Measurements from ENCODE around the gene SLC25A23.
"Not testable (repeated sequence)": the region's sequence is repeated elsewhere in the genome, so short reads cannot be mapped to it uniquely, and the experiment has no call there.

The SLC25A23 gene

GRCh38 chr19:6453951-6454565 lies 5.5 kb downstream of the SLC25A23 start:
- DNase-seq = no peak

DNA sequence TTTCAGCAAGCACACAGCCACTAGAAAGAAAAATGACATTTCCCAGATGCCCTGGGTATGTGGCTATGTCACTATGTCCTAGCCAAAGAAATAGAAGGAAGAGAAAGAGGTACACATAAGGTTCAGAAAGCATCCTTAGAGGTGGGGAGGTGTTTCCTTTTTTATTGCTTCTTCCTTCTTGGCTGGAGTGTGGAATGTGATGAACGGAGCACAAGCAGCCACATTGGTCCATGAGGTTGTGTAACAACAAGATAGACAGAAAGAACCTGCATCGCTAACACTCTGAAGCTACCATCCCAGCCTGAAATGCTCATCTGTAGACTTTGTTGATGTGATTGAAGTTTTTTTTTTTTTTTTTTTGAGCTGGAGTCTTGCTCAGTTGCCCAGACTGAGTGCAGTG lies 6.7 kb downstream of the SLC25A23 start:
- DNase-seq = no peak

DNA sequence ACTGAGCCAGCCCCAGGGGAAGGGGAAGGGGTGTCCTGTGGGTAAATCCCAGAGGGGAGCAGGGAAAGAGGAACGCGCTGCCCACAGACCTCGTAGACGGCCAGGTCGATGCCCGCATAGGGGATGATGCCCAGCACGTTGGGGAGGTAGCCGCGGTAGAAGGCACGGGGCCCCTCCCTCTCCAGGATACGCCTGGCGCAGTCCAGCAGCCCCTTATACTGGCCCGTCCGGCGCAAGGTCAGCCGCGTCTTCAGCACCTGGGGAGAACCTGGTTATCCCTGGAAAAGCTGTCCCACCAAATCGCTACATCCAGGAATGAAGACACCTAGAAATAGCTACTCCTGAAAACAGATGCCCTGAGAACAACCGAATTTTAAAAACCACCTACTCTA lies 7.4 kb downstream of the SLC25A23 start:
- no peak for DNase-seq

GRCh38 chr19:6451583-6452222 lies 7.9 kb downstream of the SLC25A23 start:
- no peak for DNase-seq

DNA sequence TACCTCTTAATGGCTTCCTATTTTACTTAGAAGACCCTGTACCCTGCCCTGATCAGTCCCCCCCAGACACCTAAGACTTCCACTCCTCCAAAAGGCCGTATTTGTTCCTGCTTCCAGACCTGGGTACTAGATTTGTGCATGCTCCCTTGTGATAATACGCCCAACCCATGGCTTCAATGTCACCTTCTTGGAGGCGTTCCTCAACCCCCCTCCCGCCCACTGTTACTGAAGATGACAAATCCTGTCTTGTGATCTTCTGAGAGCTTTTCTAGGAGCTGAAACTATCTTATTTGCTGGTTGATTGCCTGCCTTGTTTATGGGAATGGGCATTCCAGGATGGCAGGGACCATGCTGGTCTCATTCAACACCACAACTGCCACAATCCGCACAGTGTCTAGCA lies 9.4 kb downstream of the SLC25A23 start:
- peak; percentile 5 for DNase-seq

- no peak for DNase-seq
Observed at GRCh38 chr19:6448045-6448444, 11.5 kb downstream of the SLC25A23 start.

GRCh38 chr19:6446452-6446851 lies 13.1 kb downstream of the SLC25A23 start:
- no peak for DNase-seq

DNA sequence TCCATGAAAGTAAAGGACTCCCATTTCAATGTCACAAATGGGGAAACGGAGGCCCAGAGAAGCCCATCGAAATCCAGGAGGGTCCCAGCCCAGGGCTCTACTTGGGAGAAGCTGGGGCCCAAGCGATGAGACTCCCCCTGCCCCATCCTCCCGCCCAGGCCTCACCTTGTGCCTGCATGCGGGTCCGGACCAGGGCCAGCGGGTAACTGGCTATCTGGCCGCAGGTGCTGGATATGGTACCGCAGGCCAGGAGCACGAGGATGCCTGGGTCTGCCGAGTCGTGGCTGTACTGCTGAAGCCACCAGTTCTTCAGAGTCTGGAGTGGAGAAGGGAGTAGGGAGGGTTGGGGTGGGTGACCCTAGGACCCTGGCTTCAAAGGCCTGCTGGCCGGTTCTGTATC lies 15.6 kb downstream of the SLC25A23 start:
- DNase-seq = no peak

DNA sequence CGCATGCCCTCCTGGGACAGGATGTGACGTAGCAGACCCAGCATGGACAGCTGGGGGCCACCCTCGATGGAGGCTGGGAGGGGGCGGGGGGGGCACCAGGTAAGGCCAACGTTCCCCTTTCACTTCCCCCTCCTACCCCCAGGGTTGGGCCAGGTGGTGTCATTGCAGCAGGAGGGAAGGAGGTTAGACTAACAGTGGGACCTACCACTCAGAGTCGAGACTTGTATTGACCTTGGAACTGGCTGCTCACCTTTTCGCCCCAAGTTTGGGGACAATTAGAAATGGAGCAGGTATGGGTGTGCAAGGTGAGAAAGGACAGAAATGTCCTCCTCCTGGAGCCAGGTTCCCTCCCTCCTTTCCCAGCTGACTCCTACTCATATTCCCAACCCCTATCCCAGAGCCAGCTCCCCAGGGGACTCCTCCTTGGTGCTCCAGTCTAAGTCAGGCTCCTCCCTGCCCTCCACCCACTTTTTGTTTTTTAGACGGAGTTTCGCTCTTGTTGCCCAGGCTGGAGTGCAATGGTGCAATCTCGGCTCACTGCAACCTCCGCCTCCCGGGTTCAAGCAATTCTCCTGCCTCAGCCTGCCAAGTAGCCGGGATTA lies 17.4 kb downstream of the SLC25A23 start:
- DNase-seq = no peak

DNA sequence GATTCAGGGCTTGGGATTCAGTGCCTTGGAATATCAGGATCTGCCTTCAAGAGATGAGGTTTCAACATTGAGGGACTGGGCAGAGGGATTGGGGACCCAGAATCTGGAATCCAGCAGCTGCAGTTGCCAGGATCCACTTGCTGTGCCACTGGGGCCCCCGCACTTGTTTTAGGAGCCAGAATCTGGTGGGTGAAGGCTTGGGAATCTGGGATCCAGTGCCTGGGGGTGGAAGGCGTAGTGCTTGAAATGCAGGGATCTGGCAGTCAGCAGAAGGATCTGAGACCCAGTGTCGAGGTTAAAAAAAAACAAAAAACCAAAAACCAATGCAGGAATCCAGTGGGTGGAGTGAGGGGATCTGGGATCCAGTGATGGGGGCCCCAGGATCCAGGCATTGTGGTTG lies 18.7 kb downstream of the SLC25A23 start:
- DNase-seq = no peak

DNA sequence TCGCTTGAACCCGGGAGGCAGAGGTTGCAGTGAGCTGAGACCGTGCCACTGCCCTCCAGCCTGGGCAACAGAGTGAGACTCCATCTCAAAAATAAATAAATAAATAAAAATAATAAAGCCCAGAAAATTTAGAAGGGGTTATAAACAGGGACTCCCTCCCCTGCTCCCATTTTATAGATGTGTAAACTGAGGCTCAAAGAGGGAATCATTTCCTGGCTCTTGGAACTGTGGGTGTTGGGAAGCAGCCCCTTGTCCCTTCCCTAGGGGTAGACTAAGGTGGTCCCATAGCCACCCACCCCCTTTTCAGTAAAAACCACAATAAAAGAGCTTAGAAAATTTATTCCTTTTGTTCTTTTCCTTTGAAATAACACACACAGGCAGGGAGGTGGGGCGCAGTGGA lies 19.8 kb downstream of the SLC25A23 start:
- DNase-seq = no peak

GRCh38 chr19:6433663-6434062 lies 25.9 kb downstream of the SLC25A23 start, which contains the start of gene SLC25A41:
Gene SLC25A41 (minus strand): TSS chr19:6433763. CDS start chr19:6433693, 70 bp downstream.
- DNase-seq = no peak

- no peak for DNase-seq
Observed at GRCh38 chr19:6433165-6433564, 26.4 kb downstream of the SLC25A23 start.

DNA sequence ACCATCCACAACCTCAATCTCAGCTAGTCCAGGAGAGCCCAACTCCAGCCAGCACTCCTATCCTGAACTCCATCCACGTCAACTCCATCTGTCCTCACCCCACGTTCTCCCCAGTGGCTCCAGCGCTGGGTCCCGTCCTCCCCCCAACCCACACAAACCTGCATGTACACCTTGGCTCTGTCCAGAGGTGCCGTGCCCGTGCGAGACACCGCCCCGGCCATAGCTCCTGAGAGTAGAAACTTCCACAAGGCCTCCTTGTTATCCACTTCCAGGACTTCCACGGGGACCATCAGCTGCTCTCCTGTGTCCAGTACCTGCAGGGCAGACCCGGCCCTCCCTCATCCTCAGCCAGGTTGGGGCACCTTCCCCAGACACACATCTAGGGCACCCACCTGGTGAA lies 27.7 kb downstream of the SLC25A23 start:
- DNase-seq = no peak

- DNase-seq = no peak
Observed at GRCh38 chr19:6429419-6430221, 30.0 kb downstream of the SLC25A23 start.

DNA sequence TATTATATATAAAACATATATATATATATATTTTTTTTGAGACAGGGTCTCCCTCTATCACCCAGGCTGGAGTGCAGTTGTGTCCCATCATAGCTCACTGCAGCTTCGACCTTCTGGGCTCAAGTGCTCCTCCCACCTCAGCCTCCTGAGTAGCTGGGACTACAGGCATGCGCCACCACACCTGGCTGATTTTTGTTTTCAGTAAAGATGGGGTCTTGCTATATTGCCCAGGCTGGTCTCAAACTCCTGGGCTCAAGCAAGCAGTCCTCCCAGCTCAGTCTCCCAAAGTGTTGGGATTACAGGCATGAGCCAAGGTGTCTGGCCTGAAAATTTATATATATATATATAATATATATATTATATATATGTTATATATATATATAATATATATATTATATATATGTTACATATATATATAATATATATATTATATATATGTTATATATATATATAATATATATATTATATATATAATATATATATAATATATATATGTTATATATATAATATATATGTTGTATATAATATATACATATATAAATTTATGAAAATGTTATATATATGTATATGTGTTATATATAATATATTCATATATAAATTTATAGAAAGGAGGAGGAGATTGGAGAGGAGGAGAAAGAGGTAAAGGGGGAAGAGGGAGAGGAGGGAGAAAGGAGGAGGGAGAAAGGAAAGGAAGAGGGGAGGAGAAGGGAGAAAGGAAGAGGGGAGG lies 30.7 kb downstream of the SLC25A23 start:
- DNase-seq = not testable (repeated sequence)

GRCh38 chr19:6427131-6427530 lies 32.5 kb downstream of the SLC25A23 start:
- no peak for DNase-seq

- no peak for DNase-seq
Observed at GRCh38 chr19:6425732-6426620, 33.6 kb downstream of the SLC25A23 start.

DNA sequence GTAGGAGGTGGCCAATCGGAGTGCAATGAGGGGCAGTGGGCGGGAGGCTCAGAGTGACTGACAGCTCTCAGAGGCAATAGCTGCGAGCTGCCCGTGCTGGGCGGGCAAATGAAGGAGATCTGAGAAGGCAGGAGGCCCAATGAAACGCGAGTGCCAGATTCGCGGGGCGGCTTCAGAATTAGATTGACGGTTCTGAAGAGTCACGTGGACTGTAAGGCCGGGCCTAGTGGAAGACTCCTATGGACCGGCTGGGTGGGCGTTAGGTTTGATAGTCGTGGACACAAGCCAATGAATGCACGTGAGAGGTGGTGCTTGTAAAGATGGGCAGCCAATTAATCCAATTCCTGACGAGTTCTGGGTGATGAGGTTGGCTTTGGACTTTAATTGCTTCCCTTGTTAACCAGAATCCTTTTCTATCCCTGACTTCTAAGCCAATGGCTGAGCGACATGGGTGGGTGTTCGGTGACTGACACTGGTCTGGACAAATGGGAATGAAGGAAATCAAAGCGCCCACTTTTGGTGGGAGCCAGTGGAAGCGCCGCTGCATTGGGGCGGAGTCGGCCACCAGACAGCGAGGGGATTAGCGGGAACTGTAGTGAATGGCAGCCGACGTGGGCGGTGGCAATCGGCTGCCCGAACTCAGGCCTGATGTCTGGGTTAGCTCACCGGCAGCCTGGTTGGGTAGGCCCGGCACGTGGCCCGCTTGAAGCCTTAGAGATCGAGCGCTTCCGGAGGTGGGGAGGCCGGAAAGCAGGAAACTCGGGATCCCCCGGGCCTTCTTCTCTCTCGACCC lies 34.5 kb downstream of the SLC25A23 start:
- DNase-seq = peak; percentile 100

DNA sequence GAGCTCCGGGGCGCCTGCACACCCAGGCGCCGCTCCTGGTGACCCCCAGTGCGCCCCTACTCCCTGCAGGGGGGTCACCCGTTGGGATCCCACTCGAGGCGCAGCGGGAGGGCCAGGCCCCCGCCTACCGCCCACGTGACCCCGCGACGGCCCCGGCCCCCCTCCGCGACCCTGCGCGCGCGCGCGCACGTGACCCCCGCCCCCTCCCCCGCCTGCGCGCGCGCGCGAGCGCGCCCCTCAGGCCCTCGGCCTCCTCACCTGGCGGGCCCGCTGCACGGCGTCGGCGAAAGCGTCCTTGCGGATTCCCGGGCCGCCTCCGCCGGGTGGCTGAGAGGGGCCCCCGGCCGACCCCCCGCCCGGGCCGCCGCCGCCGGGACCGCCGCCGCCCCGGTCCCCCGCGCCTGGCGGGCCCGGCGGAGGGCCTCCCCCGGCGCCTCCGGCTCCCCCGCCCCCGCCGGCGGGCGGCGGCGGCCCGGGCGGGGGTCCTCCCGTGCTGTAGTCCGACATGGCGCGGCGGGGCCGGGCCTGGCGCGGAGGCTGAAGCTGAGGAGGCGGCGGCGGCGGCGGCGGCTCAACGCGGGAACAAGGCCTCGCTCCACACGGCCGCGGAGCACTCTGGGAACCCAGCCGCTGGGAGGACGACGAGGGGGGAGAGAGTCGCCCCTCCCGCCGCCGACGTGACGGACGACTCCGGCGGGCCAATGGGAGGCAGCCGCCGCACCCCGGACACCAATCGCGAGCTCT lies 35.2 kb downstream of the SLC25A23 start, which contains the start of gene KHSRP:
TSS of gene KHSRP (minus strand) at position 617 of the 744 bp plus-strand sequence. CDS start at position 507, 110 bp downstream.
- DNase-seq = no peak
